ENCODE data around the gene FAM117B.

Gene FAM117B

DNA sequence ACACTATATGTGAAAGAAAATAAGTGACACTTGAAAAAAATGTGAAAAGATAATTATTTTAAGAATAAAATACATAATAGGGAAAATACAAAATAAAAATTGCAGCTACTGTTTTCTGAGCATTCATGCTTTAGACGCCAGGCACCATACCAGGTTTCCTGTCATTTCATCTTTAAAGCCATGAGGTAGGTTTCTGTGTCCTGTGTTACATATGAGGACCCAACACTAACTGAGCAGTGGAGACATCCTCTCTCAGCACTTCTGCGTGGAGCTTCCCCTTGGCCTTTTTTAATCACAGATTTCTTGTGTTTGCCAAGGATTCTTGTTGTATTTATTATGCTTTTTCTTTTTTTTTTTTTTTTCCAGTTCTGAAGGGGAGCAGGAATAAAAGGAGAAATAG is 117.3 kb downstream of the FAM117B start:
- peaks cover 41% of the 10 kb centered on the region for H3K36me3 Mint-ChIP-seq
- H3K4me3 Mint-ChIP-seq: no peak overlapping the region
- no peak overlapping the region for H3K27ac Mint-ChIP-seq
- H3K9me3 Mint-ChIP-seq: no peaks in the 10 kb centered on the region
- peaks cover 36% of the 10 kb centered on the region for H3K4me1 Mint-ChIP-seq
- no peaks in the 10 kb centered on the region for H3K27me3 Mint-ChIP-seq
- ATAC-seq: no peak

DNA sequence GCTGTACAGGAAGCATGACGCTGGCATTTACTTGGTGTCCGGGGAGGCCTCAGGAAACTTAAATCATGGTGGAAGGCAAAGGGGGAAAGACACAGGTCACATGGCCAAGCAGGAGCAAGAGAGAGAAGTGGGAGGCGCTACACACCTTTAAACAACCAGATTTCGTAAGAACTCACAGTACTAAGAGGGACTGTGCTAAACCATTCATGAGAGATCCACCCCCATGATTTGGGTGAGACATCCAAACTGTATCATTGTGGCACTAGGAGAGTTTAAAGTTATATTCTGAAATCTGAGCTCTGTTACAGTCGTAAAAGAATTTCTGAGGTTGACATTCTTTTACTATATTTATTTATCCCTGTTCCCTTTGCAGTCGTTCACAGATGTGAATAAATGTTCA is 120.2 kb downstream of the FAM117B start:
- Mint-ChIP-seq H3K27me3 (no peaks in the 10 kb centered on the region), H3K4me3 (no peak overlapping the region), H3K36me3 (peaks cover 31% of the 10 kb centered on the region), H3K27ac (no peak overlapping the region), H3K9me3 (no peaks in the 10 kb centered on the region), H3K4me1 (peaks cover 10% of the 10 kb centered on the region)
- ATAC-seq: no peak

DNA sequence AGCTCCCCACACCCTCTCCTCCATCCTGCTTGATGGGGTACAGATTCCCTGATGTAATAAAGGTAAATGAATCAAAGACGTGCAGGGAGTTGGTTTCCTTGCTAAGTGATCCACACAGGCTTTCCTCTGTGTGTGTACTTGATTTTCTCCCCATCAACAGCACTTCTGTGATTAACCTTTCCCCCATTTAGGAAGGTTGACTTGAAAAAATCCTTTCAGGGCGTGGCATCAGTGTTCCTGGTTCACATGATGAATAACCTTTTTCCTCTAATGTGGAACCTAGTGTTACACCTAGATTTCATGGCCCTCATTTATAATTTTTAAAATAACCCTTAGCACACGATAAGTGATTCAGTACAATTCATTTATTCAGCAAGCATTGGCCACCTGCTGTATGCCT is 121.8 kb downstream of the FAM117B start:
- no peaks in the 10 kb centered on the region for H3K4me1 Mint-ChIP-seq

DNA sequence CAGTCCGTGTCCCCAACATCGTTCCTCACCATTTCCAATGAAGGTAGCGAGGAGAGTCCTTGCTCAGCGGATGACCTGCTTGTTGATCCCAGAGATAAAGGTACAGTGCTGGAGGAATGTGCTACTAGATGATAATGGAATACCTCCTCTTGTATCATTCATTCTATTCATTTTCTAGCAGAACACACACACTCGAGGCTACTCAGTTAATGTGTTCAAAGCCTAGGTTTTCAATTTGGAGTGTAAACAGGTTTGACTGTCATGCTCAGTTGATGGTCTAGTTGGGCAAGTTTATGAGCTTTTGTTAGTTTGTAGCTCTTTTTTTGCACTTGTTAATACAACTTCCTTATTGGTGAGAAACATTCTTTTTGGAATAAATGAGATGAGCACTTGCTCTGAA is 122.6 kb downstream of the FAM117B start:
- no peaks in the 10 kb centered on the region for H3K4me1 Mint-ChIP-seq
- H3K27me3 Mint-ChIP-seq: no peaks in the 10 kb centered on the region
- no peak for ATAC-seq
- no peaks in the 10 kb centered on the region for H3K9me3 Mint-ChIP-seq
- no peak overlapping the region for H3K4me3 Mint-ChIP-seq
- peaks cover 52% of the 10 kb centered on the region for H3K36me3 Mint-ChIP-seq
- H3K27ac Mint-ChIP-seq: no peak overlapping the region

More for the DNA sequence above, 121.8 kb downstream of the FAM117B start:
- Mint-ChIP-seq H3K36me3 (peaks cover 47% of the 10 kb centered on the region), H3K27me3 (no peaks in the 10 kb centered on the region), H3K4me3 (no peak overlapping the region), H3K9me3 (no peaks in the 10 kb centered on the region), H3K27ac (no peak overlapping the region)
- ATAC-seq: no peak

DNA sequence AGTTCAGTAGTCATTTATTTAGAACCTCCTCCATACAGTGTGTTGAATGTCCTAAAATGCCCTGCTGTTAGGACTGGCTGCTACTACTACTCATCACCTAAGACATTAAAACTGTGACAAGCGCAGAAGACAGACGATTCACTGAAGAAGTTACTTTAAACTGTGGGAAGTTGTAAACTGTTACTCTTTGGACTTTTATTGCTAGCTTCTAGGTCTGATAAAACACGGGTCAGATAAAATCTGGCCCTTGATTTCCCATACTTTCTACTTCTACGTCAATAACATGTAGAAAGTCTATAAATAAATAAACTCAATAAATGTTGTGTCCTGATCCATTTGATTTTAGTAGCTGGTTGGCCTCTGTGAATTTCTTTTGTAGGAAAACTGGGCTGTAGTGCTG is 123.4 kb downstream of the FAM117B start:
- no peak overlapping the region for H3K4me3 Mint-ChIP-seq
- H3K4me1 Mint-ChIP-seq: peaks cover 6% of the 10 kb centered on the region
- no peaks in the 10 kb centered on the region for H3K9me3 Mint-ChIP-seq
- ATAC-seq: no peak
- peak overlapping the region; percentile 12 for H3K27ac Mint-ChIP-seq
- peaks cover 57% of the 10 kb centered on the region for H3K36me3 Mint-ChIP-seq
- no peaks in the 10 kb centered on the region for H3K27me3 Mint-ChIP-seq

DNA sequence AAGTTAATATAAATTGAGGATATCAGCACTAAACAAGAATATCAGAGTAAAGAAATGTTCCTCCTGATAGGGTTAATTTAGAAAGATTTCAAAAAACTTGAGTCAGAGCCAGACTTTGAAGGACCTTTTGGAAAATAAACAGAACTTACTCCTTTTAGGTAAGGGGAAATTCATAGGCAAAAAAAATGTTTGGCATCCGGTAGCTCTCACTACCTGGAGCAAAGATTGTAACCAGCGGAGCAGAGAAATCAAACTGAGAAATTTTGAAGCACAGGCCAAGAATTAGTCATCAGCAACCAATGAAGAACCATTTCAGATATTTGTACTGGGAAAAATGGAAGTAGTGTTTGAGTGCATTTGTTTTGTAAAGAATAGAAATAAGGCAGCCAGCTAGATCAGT is 123.8 kb downstream of the FAM117B start:
- peaks cover 56% of the 10 kb centered on the region for H3K36me3 Mint-ChIP-seq
- no peak overlapping the region for H3K4me3 Mint-ChIP-seq
- no peaks in the 10 kb centered on the region for H3K9me3 Mint-ChIP-seq
- ATAC-seq: no peak
- no peaks in the 10 kb centered on the region for H3K27me3 Mint-ChIP-seq
- H3K4me1 Mint-ChIP-seq: peaks cover 8% of the 10 kb centered on the region
- H3K27ac Mint-ChIP-seq: peak overlapping the region; percentile 12

DNA sequence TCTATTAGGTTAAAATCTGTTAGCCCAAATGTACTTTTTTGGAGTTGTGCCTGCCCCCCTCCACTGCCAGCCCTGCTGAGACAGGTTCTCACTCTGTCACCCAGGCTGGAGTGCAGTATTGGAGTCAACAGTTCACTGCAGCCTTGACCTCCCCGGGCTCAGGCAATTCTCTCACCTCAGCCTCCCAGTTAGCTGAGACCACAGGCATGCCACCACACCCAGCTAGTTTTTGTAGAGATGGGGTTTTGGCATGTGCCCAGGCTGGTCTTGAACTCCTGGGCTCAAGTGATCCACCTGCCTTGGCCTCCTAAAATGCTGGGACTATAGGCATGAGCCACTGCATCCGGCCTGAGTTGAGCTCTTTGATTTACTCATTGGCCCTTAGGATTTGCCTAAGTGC is 126.1 kb downstream of the FAM117B start:
- H3K27ac Mint-ChIP-seq: peak overlapping the region; percentile 58
- H3K4me1 Mint-ChIP-seq: peaks cover 8% of the 10 kb centered on the region
- ATAC-seq: no peak
- peaks cover 52% of the 10 kb centered on the region for H3K36me3 Mint-ChIP-seq
- H3K4me3 Mint-ChIP-seq: no peak overlapping the region
- no peaks in the 10 kb centered on the region for H3K9me3 Mint-ChIP-seq
- no peaks in the 10 kb centered on the region for H3K27me3 Mint-ChIP-seq

DNA sequence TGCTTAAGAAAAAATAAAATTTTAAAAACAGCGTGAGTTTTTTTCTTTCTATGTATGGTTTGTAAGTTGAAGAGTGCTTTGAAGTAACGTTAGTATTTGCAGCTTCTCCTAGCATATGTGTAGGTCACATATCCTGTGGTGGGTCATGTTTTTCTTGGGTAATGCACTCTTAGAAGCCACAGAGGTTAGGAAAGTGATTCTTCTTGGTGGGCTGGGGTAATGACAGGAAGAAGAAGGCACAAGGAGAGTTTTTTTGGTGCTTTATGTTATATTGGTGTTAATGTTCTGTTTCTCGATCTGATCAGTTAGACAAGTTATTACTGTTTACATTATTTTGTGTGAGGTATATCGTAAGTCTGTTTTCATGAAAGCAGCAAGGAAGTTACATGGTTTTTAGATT is 127.8 kb downstream of the FAM117B start:
- H3K36me3 Mint-ChIP-seq: peaks cover 60% of the 10 kb centered on the region
- no peak for ATAC-seq
- H3K4me1 Mint-ChIP-seq: peaks cover 8% of the 10 kb centered on the region
- H3K4me3 Mint-ChIP-seq: no peak overlapping the region
- no peaks in the 10 kb centered on the region for H3K9me3 Mint-ChIP-seq
- H3K27me3 Mint-ChIP-seq: no peaks in the 10 kb centered on the region
- H3K27ac Mint-ChIP-seq: no peak overlapping the region

DNA sequence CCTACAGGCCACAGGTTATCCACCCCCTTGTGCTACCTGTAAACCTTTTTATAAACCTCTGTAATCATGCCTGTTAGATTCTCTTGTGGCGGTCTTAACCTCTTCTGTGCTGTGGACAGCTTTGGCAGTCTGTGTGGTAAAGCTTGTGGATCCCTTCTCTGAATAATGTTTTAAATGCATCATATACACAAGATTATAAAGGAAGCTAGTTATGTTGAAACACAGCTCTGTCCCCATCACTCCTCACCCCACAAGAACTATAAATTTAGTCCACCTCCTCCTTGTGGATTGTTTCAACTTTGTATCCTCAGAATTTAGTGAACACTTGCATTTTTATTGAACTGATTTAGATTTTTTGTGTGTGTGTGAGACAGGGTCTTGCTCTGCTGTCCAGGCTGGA is 129.1 kb downstream of the FAM117B start:
- ATAC-seq: no peak
- H3K36me3 Mint-ChIP-seq: peaks cover 65% of the 10 kb centered on the region
- no peaks in the 10 kb centered on the region for H3K9me3 Mint-ChIP-seq
- H3K27ac Mint-ChIP-seq: no peak overlapping the region
- no peaks in the 10 kb centered on the region for H3K27me3 Mint-ChIP-seq
- no peak overlapping the region for H3K4me3 Mint-ChIP-seq
- H3K4me1 Mint-ChIP-seq: peaks cover 8% of the 10 kb centered on the region

DNA sequence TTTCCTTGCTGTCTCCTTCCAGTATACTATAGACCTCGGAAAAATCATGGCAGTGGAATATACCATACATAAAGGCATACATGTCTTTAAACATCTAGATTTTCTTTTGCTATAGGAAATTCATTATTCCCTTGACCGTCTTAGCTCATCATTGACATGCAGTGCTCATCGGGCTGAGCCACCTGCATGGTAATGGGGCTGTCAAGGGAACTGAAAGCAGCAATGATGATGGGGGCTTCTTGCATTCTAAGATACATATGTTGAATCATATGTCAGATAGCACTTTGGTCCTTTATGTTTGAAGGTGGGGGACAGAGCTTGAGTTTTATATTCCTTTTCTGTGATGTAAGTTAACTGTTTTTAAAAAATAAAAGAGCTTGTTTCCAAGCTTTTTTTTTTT is 130.2 kb downstream of the FAM117B start:
- no peaks in the 10 kb centered on the region for H3K27me3 Mint-ChIP-seq
- H3K4me1 Mint-ChIP-seq: peaks cover 8% of the 10 kb centered on the region
- no peak overlapping the region for H3K4me3 Mint-ChIP-seq
- peaks cover 67% of the 10 kb centered on the region for H3K36me3 Mint-ChIP-seq
- H3K9me3 Mint-ChIP-seq: no peaks in the 10 kb centered on the region
- H3K27ac Mint-ChIP-seq: no peak overlapping the region
- ATAC-seq: no peak

DNA sequence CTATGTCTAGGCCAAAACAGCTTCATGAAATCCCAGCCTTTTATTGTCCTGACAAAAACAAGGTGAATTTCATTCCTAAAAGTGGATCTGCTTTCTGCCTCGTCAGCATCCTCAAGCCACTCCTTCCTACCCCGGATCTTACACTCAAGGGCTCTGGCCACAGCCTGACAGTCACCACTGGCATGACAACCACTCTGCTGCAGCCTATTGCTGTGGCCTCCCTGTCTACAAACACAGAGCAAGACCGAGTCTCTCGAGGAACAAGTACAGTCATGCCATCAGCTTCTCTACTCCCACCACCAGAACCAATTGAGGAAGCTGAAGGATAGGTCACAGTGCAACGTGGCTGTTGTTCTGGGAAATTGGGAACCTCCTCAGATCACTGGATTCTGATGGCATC is 130.7 kb downstream of the FAM117B start:
- H3K4me1 Mint-ChIP-seq: peaks cover 8% of the 10 kb centered on the region
- H3K36me3 Mint-ChIP-seq: peaks cover 65% of the 10 kb centered on the region
- no peaks in the 10 kb centered on the region for H3K9me3 Mint-ChIP-seq
- H3K4me3 Mint-ChIP-seq: no peak overlapping the region
- no peaks in the 10 kb centered on the region for H3K27me3 Mint-ChIP-seq
- H3K27ac Mint-ChIP-seq: no peak overlapping the region
- ATAC-seq: no peak

DNA sequence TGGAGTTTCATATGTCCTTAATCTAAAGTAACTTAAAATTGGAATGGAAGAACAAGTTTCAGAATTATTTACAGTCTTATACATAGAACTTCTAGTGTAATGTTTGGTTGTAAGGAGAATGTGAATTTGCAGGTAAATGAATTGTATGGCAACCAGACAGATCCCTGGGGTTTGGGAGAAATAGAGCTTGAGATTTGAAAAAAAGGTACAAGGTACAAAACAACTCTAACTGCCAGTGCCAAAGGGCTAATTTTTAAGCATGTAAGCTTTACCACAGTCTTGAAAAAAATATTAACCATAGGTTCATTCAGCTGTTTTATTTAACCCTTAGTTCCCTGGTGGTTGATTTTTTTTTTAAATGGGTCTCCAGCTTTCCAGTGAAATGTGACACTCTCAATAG is 133.5 kb downstream of the FAM117B start:
- H3K27me3 Mint-ChIP-seq: no peaks in the 10 kb centered on the region
- no peak overlapping the region for H3K27ac Mint-ChIP-seq
- H3K4me1 Mint-ChIP-seq: no peaks in the 10 kb centered on the region
- no peak overlapping the region for H3K4me3 Mint-ChIP-seq
- ATAC-seq: no peak
- no peaks in the 10 kb centered on the region for H3K9me3 Mint-ChIP-seq
- H3K36me3 Mint-ChIP-seq: peaks cover 39% of the 10 kb centered on the region

DNA sequence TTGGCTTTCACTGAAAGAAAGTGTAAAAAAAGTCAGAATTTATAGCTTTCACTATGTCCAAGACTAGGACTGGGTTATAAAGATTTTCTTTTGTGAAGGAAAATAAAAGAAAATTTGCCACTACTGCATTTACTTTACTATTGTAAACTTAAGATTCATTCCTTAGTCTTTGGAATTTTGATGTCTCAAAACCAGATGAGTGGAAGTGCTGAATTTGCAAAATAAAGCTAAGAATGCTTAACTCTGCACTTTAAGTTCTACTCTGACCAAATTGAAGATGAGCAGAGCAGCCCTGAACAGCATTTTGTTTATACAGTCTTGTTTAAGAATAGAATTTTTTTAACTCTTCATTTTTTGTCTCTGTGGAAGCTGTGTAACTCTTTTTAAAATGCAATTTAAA is 134.4 kb downstream of the FAM117B start:
- H3K27me3 Mint-ChIP-seq: no peaks in the 10 kb centered on the region
- no peak overlapping the region for H3K4me3 Mint-ChIP-seq
- no peak for ATAC-seq
- H3K36me3 Mint-ChIP-seq: peaks cover 35% of the 10 kb centered on the region
- no peaks in the 10 kb centered on the region for H3K9me3 Mint-ChIP-seq
- H3K27ac Mint-ChIP-seq: no peak overlapping the region
- H3K4me1 Mint-ChIP-seq: no peaks in the 10 kb centered on the region

DNA sequence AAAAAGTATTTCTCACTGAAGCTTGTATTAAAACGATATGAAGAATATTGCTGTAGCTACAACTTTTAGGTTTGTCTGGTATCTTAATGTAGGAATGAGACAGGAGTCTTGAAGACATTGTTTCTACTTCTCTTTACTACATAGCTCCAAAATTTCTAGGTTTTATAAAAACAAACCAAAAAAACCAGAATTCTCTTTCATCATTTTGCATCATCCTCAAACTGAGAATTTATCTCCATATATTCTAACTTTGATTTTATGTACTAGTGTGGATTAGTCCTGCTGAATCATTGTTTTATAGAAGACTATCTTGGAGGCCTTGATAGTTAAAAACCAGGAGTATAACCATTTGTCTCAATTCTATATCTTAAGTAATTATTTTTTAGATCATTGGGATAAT is 136.6 kb downstream of the FAM117B start:
- Mint-ChIP-seq H3K4me1 (no peaks in the 10 kb centered on the region), H3K36me3 (peaks cover 38% of the 10 kb centered on the region), H3K9me3 (no peaks in the 10 kb centered on the region), H3K27me3 (no peaks in the 10 kb centered on the region), H3K27ac (no peak overlapping the region), H3K4me3 (no peak overlapping the region)
- ATAC-seq: no peak

DNA sequence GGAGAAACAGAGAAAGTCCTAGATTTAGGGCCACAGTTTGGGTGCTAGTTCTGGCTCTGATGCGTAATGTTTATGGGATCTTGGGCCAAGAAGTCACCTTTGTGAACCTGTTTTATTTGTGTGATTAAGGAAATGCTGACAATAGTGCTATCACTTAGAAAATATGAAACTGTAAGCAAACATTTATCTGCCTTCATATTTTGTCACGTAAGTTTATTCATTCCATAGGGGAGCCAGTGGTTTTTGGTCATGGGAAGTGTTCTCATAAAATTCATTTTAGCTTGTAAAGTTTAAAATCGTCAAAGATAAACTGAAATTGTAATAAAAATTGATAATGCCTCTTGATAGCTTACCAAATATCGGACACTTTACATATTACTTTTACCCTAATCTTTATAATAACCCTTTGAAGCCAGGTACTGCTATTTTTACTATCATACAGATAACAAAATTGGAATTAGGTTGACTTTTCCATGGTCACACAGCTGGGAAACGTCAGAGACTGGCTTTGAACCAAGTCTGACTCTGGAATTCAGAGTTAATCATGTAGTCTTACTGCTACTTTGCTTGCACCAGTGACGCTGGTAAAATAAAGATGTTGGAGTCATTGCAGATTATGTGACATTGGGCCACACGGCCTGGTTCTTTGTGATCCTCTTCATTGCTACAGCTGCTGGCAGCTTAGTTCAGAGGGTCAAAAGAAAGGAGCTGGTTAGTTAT is 137.1 kb downstream of the FAM117B start:
- ATAC-seq: no peak
- Mint-ChIP-seq H3K36me3 (peaks cover 32% of the 10 kb centered on the region), H3K27me3 (no peaks in the 10 kb centered on the region), H3K4me3 (no peak overlapping the region), H3K9me3 (no peaks in the 10 kb centered on the region), H3K4me1 (no peaks in the 10 kb centered on the region), H3K27ac (no peak overlapping the region)

DNA sequence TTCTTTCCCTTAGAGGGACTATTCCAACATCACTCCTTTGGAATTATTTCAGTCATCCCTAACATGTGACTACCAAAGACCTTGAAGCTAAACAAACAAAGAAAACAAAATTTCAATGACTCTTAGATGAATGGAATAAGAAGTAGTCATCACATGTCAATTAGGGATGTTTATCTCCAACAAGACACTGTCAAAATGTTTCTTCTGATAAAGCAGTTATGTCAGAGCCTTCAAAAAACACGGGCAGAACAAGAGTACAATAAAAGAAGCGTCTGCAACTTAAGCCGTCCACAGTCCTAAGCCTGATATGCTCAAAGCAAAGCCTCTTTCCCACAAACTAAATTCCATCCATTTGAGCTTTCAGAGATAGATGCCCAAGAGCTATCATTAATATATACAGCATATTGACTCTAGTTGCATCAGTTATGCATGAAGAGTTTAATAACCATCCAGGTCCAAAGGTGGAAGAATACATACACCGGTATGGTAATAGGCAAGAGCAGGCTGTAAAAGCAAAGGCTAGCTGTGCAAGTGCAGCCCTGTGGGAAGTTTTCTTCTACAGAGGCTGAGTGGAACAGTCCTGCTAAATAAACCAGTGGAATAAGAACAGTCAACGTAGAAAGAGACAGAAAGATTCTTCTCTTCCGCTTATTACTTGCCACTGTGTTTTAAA is 138.7 kb downstream of the FAM117B start:
- ATAC-seq: no peak
- H3K36me3 Mint-ChIP-seq: peaks cover 27% of the 10 kb centered on the region
- no peaks in the 10 kb centered on the region for H3K4me1 Mint-ChIP-seq
- no peak overlapping the region for H3K4me3 Mint-ChIP-seq
- H3K9me3 Mint-ChIP-seq: no peaks in the 10 kb centered on the region
- H3K27me3 Mint-ChIP-seq: no peaks in the 10 kb centered on the region
- H3K27ac Mint-ChIP-seq: no peak overlapping the region
